H1 (cell line): ENCODE measurements around the gene OR6C75. TPM values are rescaled to one million over a fixed set of nuclear protein-coding genes. Genes with fewer than 3 reads are reported as not detected.
"Not testable (repeated sequence)": the region's sequence is repeated elsewhere in the genome, so short reads cannot be mapped to it uniquely, and the experiment has no call there.

ENCODE experiments used
- CTCF ChIA-PET: fragments of 300-600 bp; sonication (Branson Sonifier 250); formaldehyde crosslinking; loops from one replicate; lab custom pipeline; 2021; ENCODE audit not compliant: partially characterized antibody; lab: Charles Lee
- POLR2A ChIA-PET: fragments of 300-600 bp; sonication (Branson Sonifier 250); formaldehyde crosslinking; loops from one replicate; lab custom pipeline; 2021; ENCODE audit warnings: inconsistent platforms; ENCODE audit not compliant: partially characterized antibody; lab: Charles Lee
- DNase-seq, 2 experiments: peaks; one replicate each; pipeline versions ENCODE4 v3.0.0 to v3.0.0-alpha.2; 2010 to 2022; ENCODE audit warnings: low spot score in 2 of 2, low read depth in 1 of 2, mixed read lengths in 1 of 2
- FAIRE-seq: peaks from 2 replicates; lab custom pipeline; 2011; peaks lifted over from hg19 to GRCh38; lab: Jason Lieb, UNC
- H2AFZ ChIP-seq: 2 replicates; pipeline ENCODE4 v1.8.1; 2012; ENCODE audit warnings: low read length, inconsistent platforms
- H2AK5ac ChIP-seq: 2 replicates; pipeline ENCODE4 v1.6.1; 2013; ENCODE audit warnings: low read depth, low read length
- H2BK120ac ChIP-seq: replicated peaks from 2 replicates; pipeline ENCODE3; 2013; ENCODE audit warnings: low read depth, low read length, inconsistent platforms
- H2BK12ac ChIP-seq: 2 replicates; pipeline ENCODE4 v1.6.1; 2013; ENCODE audit warnings: low read depth, low read length
- H2BK15ac ChIP-seq: 2 replicates; pipeline ENCODE4 v1.6.1; 2013; ENCODE audit warnings: low read length
- H2BK20ac ChIP-seq: 2 replicates; pipeline ENCODE4 v1.6.1; 2013; ENCODE audit warnings: low read length
- H2BK5ac ChIP-seq: 2 replicates; pipeline ENCODE4 v1.6.1; 2013; ENCODE audit warnings: low read depth, low read length
- H3K14ac ChIP-seq: 2 replicates; pipeline ENCODE4 v1.6.1; 2013; ENCODE audit warnings: inconsistent platforms; ENCODE audit not compliant: insufficient read length
- H3K18ac ChIP-seq: 2 replicates; pipeline ENCODE4 v1.6.1; 2013; ENCODE audit warnings: low read length; ENCODE audit errors: extremely low read depth
- H3K23ac ChIP-seq: 2 replicates; pipeline ENCODE4 v1.6.1; 2013; ENCODE audit warnings: inconsistent platforms; ENCODE audit not compliant: insufficient read length
- H3K23me2 ChIP-seq: 2 replicates; pipeline ENCODE4 v1.6.1; 2013; ENCODE audit warnings: low read depth, low read length
- H3K27ac ChIP-seq: 2 replicates; pipeline ENCODE4 v1.6.1; 2011; ENCODE audit warnings: low read depth, low read length, inconsistent platforms
- H3K27me3 ChIP-seq, 4 experiments: replicated peaks in 1 of 4; 1 replicate in 1 of 4; 2 replicates in 3 of 4; pipeline versions ENCODE4 v1.6.1 to v1.8.1; 2011 to 2013; ENCODE audit warnings: low read length in 3 of 4, mild to moderate bottlenecking in 3 of 4, inconsistent platforms in 2 of 4, mixed read lengths in 2 of 4, moderate library complexity in 1 of 4; ENCODE audit not compliant: control insufficient read depth in 3 of 4, insufficient read depth in 3 of 4; ENCODE audit errors: extremely low read depth in 1 of 4
- H3K36me3 ChIP-seq, 4 experiments: 2 replicates each; pipeline versions ENCODE4 v1.6.1 to v1.8.1; 2011 to 2013; ENCODE audit warnings: mild to moderate bottlenecking in 4 of 4, low read length in 3 of 4, moderate library complexity in 2 of 4, control low read depth in 1 of 4, inconsistent platforms in 1 of 4; ENCODE audit not compliant: insufficient read depth in 4 of 4, control insufficient read depth in 2 of 4
- H3K4ac ChIP-seq: replicated peaks from 2 replicates; pipeline ENCODE3; 2013; ENCODE audit warnings: low read length, low read depth, mixed read lengths, inconsistent platforms; ENCODE audit not compliant: insufficient read length
- H3K4me1 ChIP-seq, 4 experiments: replicated peaks in 1 of 4; 1 replicate in 1 of 4; 2 replicates in 3 of 4; pipeline versions ENCODE4 v1.6.1 to v1.8.1; 2011 to 2013; ENCODE audit warnings: low read length in 3 of 4, inconsistent platforms in 2 of 4, mixed read lengths in 1 of 4; ENCODE audit not compliant: insufficient read depth in 4 of 4, control insufficient read depth in 3 of 4
- H3K4me2 ChIP-seq, 2 experiments: 2 replicates each; pipeline versions ENCODE4 v1.6.1 to v1.8.1; 2011 to 2013; ENCODE audit warnings: low read depth in 2 of 2, low read length in 2 of 2, control low read depth in 1 of 2, inconsistent platforms in 1 of 2, mild to moderate bottlenecking in 1 of 2; ENCODE audit not compliant: insufficient read depth in 1 of 2
- H3K4me3 ChIP-seq, 4 experiments: fragments of 200-600, 300-600 bp in 1 of 4; sonication (generic), shearing (Covaris generic), sonication (Bioruptor Twin) in 1 of 4; 2 replicates each; pipeline versions ENCODE4 v1.5.1 to v1.8.1; 2011 to 2016; ENCODE audit warnings: low read length in 4 of 4, low read depth in 3 of 4, control low read depth in 2 of 4, inconsistent platforms in 2 of 4, mild to moderate bottlenecking in 2 of 4, mixed read lengths in 1 of 4, moderate library complexity in 1 of 4; ENCODE audit not compliant: insufficient read depth in 2 of 4; ENCODE audit errors: extremely low read depth in 1 of 4
- H3K56ac ChIP-seq: replicated peaks from 2 replicates; pipeline ENCODE3; 2013; ENCODE audit warnings: low read depth, mild to moderate bottlenecking, mixed read lengths, low read length, inconsistent platforms; ENCODE audit not compliant: insufficient read length
- H3K79me1 ChIP-seq: 2 replicates; pipeline ENCODE4 v1.6.1; 2013; ENCODE audit warnings: low read depth, low read length, control low read depth
- H3K79me2 ChIP-seq, 2 experiments: 2 replicates each; pipeline versions ENCODE4 v1.6.1 to v1.8.1; 2012 to 2013; ENCODE audit warnings: low read length in 2 of 2, mild to moderate bottlenecking in 2 of 2, inconsistent platforms in 1 of 2; ENCODE audit not compliant: insufficient read depth in 2 of 2, control insufficient read depth in 1 of 2
- H3K9ac ChIP-seq, 4 experiments: replicated peaks in 1 of 4; 1 replicate in 1 of 4; 2 replicates in 3 of 4; pipeline versions ENCODE4 v1.6.1 to v1.8.1; 2011 to 2013; ENCODE audit warnings: low read depth in 3 of 4, low read length in 3 of 4, control low read depth in 2 of 4, mild to moderate bottlenecking in 2 of 4, moderate library complexity in 2 of 4, inconsistent platforms in 1 of 4; ENCODE audit errors: extremely low read depth in 1 of 4
- H3K9me3 ChIP-seq, 2 experiments: 2 replicates each; pipeline versions ENCODE4 v1.6.1 to v1.8.1; 2012 to 2013; ENCODE audit warnings: mild to moderate bottlenecking in 2 of 2, moderate library complexity in 2 of 2, control low read depth in 1 of 2, inconsistent platforms in 1 of 2, low read depth in 1 of 2, low read length in 1 of 2, mixed read lengths in 1 of 2; ENCODE audit not compliant: insufficient read depth in 2 of 2
- H4K20me1 ChIP-seq, 2 experiments: replicated peaks in 1 of 2; 2 replicates each; pipeline versions ENCODE3 to v1.8.1; 2011 to 2013; ENCODE audit warnings: inconsistent platforms in 2 of 2, low read length in 2 of 2, mild to moderate bottlenecking in 1 of 2; ENCODE audit not compliant: insufficient read depth in 2 of 2, control insufficient read depth in 1 of 2
- H4K5ac ChIP-seq: 2 replicates; pipeline ENCODE4 v1.6.1; 2013; ENCODE audit warnings: low read length, low read depth, mixed read lengths, inconsistent platforms; ENCODE audit not compliant: insufficient read length
- H4K8ac ChIP-seq: 2 replicates; pipeline ENCODE4 v1.8.0; 2013; ENCODE audit warnings: mild to moderate bottlenecking, moderate library complexity, low read length, inconsistent platforms; ENCODE audit not compliant: insufficient read depth; ENCODE audit errors: extremely low read depth
- H4K91ac ChIP-seq: replicated peaks from 2 replicates; pipeline ENCODE3; 2013; ENCODE audit warnings: low read length, mixed read lengths, inconsistent platforms; ENCODE audit not compliant: insufficient read length
- RAD21 ChIP-seq, 2 experiments: IDR thresholded peaks in 1 of 2; conservative IDR thresholded peaks in 1 of 2; 2 replicates each; pipeline ENCODE4 v1.6.1; 2011; ENCODE audit warnings: low read depth in 2 of 2, low read length in 2 of 2, improper control_type of control experiment in 1 of 2, inconsistent platforms in 1 of 2, mild to moderate bottlenecking in 1 of 2, moderate library complexity in 1 of 2
- WGBS, 2 experiments: shearing (Covaris generic) in 1 of 2; methylation state at CpG; one replicate each; pipeline versions ENCODE4 v1.1.6 to v1.1.7; 2013 to 2015; ENCODE audit warnings: low lambda C conversion rate in 2 of 2, mixed read lengths in 2 of 2, inconsistent platforms in 1 of 2, low coverage in 1 of 2, missing lambda C conversion rate in 1 of 2; ENCODE audit not compliant: insufficient replicate concordance in 2 of 2, insufficient coverage in 1 of 2, insufficient read length in 1 of 2; ENCODE audit errors: extremely low coverage in 1 of 2, missing lambda C conversion rate in 1 of 2; 5-methylcytosine and 5-hydroxymethylcytosine counted together
- polyA plus RNA-seq, 7 experiments: library from polyadenylated mRNA; depleted of rRNA in 3 of 7; stranded (reverse) in 5 of 7; unstranded in 2 of 7; fragments of >200 nt in 5 of 7; fragments of 200-250 nt in 2 of 7; gene quantifications; 1 replicate in 5 of 7; 2 replicates in 1 of 7; 4 replicates in 1 of 7; pipeline versions ENCODE4 v1.2.1 to v1.2.3, GENCODE V29; 2011 to 2013; ENCODE audit warnings: missing spikeins in 2 of 7, mixed read lengths in 2 of 7
- total RNA-seq: library from RNA; stranded (reverse); fragmentation: NEBNext Ultra II Directional; extraction: Animal tissue kit (Norgen Biotek cat#: 25700); gene quantifications from 2 replicates; pipeline ENCODE4 v1.2.1, GENCODE V29; 2021

OR6C75 gene
- total and polyA plus RNA-seq, 2 of the 8 experiments (the other 6 are each of a cell fraction or from before 2014, with no cell fraction given): not detected

DNA sequence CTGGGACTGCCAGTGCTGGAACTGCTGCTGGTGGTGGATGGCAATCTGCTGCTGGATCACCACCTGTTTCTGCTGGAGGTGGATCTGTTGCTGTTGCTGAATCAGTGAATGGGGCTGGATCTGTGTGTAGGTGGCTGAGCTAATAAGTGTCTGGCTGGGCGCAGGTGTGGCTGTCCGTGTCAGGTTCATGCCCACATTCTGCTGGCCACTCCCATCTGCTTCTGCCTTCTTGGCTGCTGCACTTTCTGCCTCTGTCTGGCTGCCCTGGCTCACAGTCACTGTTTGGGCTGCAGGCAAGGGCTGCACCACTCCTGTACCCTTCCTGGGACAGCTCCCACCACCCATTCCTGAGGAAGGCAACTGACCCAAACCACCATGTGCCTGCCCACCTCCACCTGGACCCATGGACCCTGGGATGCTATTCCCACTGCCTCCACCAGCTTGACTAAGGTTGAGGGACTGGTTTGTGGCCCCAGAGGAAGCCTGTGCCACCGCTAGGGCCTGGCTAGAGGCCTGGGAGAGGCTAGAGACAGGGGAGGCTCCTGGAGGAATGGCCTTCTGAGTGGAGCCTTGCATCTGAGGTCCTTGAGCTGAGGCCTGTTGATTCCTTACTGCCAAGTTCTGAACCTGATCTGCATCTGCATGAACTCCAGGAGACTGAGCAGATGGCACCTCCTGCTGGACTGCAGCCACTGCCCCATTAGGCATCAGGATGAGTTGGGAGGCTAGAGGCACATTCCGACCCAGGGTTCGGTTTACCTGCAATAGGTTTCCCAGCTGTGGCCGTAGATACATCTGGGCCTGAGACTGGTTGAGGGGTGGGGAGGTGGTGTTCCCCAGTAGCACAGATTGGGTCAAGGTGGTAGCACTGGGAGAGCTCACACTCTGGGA, 51.0 kb downstream of the OR6C75 start:
- H3K14ac ChIP-seq, H2BK120ac ChIP-seq, H4K5ac ChIP-seq, H3K4ac ChIP-seq, H3K18ac ChIP-seq, CTCF ChIA-PET, H3K27ac ChIP-seq, FAIRE-seq, H2AFZ ChIP-seq, H4K8ac ChIP-seq, H3K9ac ChIP-seq, H2BK15ac ChIP-seq, H3K36me3 ChIP-seq, H3K4me3 ChIP-seq, H3K79me1 ChIP-seq, H3K4me1 ChIP-seq, H3K56ac ChIP-seq, H4K20me1 ChIP-seq, H2BK20ac ChIP-seq, POLR2A ChIA-PET, H2BK5ac ChIP-seq, H3K27me3 ChIP-seq, H2AK5ac ChIP-seq, H3K9me3 ChIP-seq, H3K79me2 ChIP-seq, H3K4me2 ChIP-seq, H3K23ac ChIP-seq, H3K23me2 ChIP-seq, H4K91ac ChIP-seq, H2BK12ac ChIP-seq, DNase-seq: not testable (repeated sequence)
- TF ChIP-seq RAD21 (IDR thresholded peaks at IDR 0.05 in 1 of 2, conservative IDR thresholded peaks at IDR 0.05 in 1 of 2; ENCODE audit: low read depth in 2 of 2, low read length in 2 of 2): peak; percentile 5 to 33; a peak in 3 of 4 replicates
- 94% methylated on average over 5 of the region's 6 CpGs; no CpG with 5 or more reads in 1 of the 2 experiments for WGBS, 2 experiments
